Small intestine (tissue), 7 donors: Measurements from ENCODE around the gene CMTM3. TPM values are rescaled to one million over a fixed set of nuclear protein-coding genes. Genes with fewer than 3 reads are reported as not detected.
A peak's percentile ranks its signal among the peaks of the same experiment; 100 is the strongest.

ENCODE experiments used
- DNase-seq, 2 donors: peaks; one replicate each; pipeline versions ENCODE4 v3.0.0 to v3.0.0-alpha.2; 2013
- FAIRE-seq: peaks from 2 replicates; lab custom pipeline; 2012; peaks lifted over from hg19 to GRCh38; lab: Jason Lieb, UNC
- H3K27ac ChIP-seq, 3 donors: one replicate each; pipeline ENCODE4 v1.5.1; 2013; ENCODE audit warnings: low read length in 2 of 3, mild to moderate bottlenecking in 2 of 3, control low read depth in 1 of 3, inconsistent platforms in 1 of 3, low read depth in 1 of 3, moderate library complexity in 1 of 3
- H3K27me3 ChIP-seq, 3 donors: one replicate each; pipeline ENCODE4 v1.6.1; 2013; ENCODE audit warnings: low read length in 3 of 3, inconsistent platforms in 1 of 3; ENCODE audit not compliant: control insufficient read depth in 3 of 3, insufficient read depth in 3 of 3
- H3K36me3 ChIP-seq, 3 donors: one replicate each; pipeline ENCODE4 v1.6.1; 2013; ENCODE audit warnings: low read length in 3 of 3, inconsistent platforms in 1 of 3, low read depth in 1 of 3, mild to moderate bottlenecking in 1 of 3, moderate library complexity in 1 of 3; ENCODE audit not compliant: control insufficient read depth in 3 of 3, insufficient read depth in 2 of 3
- H3K4me1 ChIP-seq, 3 donors: one replicate each; pipeline ENCODE4 v1.6.1; 2013; ENCODE audit warnings: low read length in 2 of 3, inconsistent platforms in 1 of 3, low read depth in 1 of 3, mild to moderate bottlenecking in 1 of 3, moderate library complexity in 1 of 3; ENCODE audit not compliant: control insufficient read depth in 3 of 3, insufficient read depth in 2 of 3
- H3K4me3 ChIP-seq, 3 donors: one replicate each; pipeline ENCODE4 v1.5.1; 2013; ENCODE audit warnings: low read length in 3 of 3, control low read depth in 1 of 3, inconsistent platforms in 1 of 3, low read depth in 1 of 3, mild to moderate bottlenecking in 1 of 3, moderate library complexity in 1 of 3
- H3K9me3 ChIP-seq, 2 donors: one replicate each; pipeline ENCODE4 v1.6.1; 2013; ENCODE audit warnings: low read depth in 1 of 2, low read length in 1 of 2; ENCODE audit not compliant: control insufficient read depth in 2 of 2, insufficient read depth in 1 of 2
- WGBS, 3 donors: extraction: QIAGEN DNeasy Blood & Tissue Kit; methylation state at CpG; one replicate each; pipeline ENCODE4 v1.1.7; 2013; 5-methylcytosine and 5-hydroxymethylcytosine counted together
- polyA plus RNA-seq, 4 donors: library from polyadenylated mRNA; stranded (reverse) in 3 of 4; unstranded in 1 of 4; fragments of 200-250 nt in 3 of 4; fragments of 120-200 nt in 1 of 4; gene quantifications; one replicate each; pipeline versions ENCODE4 v1.2.1 to v1.2.3, GENCODE V29; 2013
- donor health status: healthy with polysubstance abuse.
- donor health status: control.
- donor health status: control.
- donor health status: Bipolar disorder and iron deficiency.
- donor health status: healthy.

Gene CMTM3
- polyA plus RNA-seq, 4 donors = 2.2 to 14.7 (median 11.0) TPM

GRCh38 chr16:66651965-66652364 is 47.5 kb downstream of the CMTM3 start:
- FAIRE-seq = no peak
- no peak overlapping the region for H3K4me3 ChIP-seq
- no peaks in the 10 kb centered on the region for H3K27me3 ChIP-seq
- H3K36me3 ChIP-seq = peaks cover 0 to 2% (median 0%) of the 10 kb centered on the region in 3 donors
- no peak for DNase-seq
- no peak overlapping the region for H3K27ac ChIP-seq
- peaks cover 0 to 10% (median 0%) of the 10 kb centered on the region in 3 donors for H3K4me1 ChIP-seq
- WGBS, 3 donors = 88 to 92% (median 89%) methylated on average over 6 of the region's 6 CpGs
- H3K9me3 ChIP-seq = no peaks in the 10 kb centered on the region

DNA sequence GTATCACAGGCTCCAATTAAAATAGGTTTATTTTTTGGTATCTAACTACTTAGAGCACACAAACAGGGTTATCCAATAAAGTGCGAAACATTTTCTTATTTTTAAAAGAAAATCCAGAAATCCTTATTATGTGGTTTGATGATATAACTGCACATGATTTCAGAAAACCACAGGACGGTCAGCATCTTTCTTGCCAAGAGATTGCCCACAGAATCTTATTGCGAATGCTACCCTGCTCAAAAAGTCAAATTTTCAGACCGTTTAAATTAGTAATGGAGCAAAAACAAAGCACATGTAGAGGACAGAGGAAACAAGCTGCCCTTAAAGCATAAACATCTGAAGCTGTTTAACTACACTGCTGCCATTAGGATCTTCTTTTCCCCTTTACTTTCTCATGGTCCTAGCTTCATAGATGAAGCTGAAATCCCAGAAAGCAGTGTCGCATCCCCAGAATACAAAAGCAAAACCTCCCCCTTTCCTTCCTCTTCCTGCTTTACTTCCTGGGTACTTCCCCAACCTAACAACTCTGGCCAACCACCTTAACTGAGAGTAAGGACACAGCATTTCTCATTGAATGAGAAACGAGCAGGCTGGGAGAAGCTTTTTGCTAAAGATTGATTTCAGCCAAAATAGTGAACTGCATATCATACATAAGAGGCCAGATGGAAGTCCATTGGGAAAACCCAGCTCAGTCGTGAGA is 48.3 kb downstream of the CMTM3 start:
- peaks cover 0 to 10% (median 0%) of the 10 kb centered on the region in 3 donors for H3K4me1 ChIP-seq
- DNase-seq (no peak), FAIRE-seq (no peak)
- peaks cover 0 to 2% (median 0%) of the 10 kb centered on the region in 3 donors for H3K36me3 ChIP-seq
- H3K9me3 ChIP-seq = no peaks in the 10 kb centered on the region
- WGBS, 3 donors = 73 to 80% (median 77%) methylated on average over 7 of the region's 7 CpGs
- H3K4me3 ChIP-seq = no peak overlapping the region
- H3K27me3 ChIP-seq = no peaks in the 10 kb centered on the region
- no peak overlapping the region for H3K27ac ChIP-seq

GRCh38 chr16:66653581-66654350 is 49.3 kb downstream of the CMTM3 start:
- no peak overlapping the region for H3K27ac ChIP-seq
- no peak for FAIRE-seq

DNA sequence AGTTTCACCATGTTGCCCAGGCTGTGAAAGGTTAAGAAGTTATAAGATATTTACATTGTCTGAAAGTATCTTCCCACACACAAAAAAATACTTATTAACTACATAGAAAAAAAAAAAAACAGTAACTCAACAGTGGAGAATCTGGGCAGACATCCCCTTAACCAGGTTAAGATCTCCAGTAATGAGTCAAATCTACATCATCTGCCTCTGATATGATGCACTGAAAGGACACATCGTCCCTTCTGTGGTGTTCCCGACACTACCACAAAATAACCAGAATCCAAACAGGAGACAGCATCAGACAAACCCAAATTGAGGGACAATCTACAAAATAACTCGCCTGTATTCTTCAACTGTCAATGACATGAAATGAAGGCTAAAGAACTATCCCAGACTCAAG is 52.0 kb downstream of the CMTM3 start:
- H3K27me3 ChIP-seq = no peaks in the 10 kb centered on the region
- WGBS, 3 donors = 90 to 92% (median 91%) methylated on average over 3 of the region's 3 CpGs
- H3K4me1 ChIP-seq = peaks cover 0 to 8% (median 0%) of the 10 kb centered on the region in 3 donors
- H3K36me3 ChIP-seq = no peaks in the 10 kb centered on the region
- no peak for FAIRE-seq
- H3K27ac ChIP-seq = no peak overlapping the region
- H3K9me3 ChIP-seq = no peaks in the 10 kb centered on the region
- no peak for DNase-seq
- H3K4me3 ChIP-seq = no peak overlapping the region

More at GRCh38 chr16:66653581-66654350, 49.3 kb downstream of the CMTM3 start:
- peaks cover 0 to 2% (median 0%) of the 10 kb centered on the region in 3 donors for H3K36me3 ChIP-seq
- H3K27me3 ChIP-seq = no peaks in the 10 kb centered on the region
- no peak overlapping the region for H3K4me3 ChIP-seq
- peaks cover 0 to 10% (median 0%) of the 10 kb centered on the region in 3 donors for H3K4me1 ChIP-seq
- no peak for DNase-seq
- H3K9me3 ChIP-seq = no peaks in the 10 kb centered on the region
- WGBS, 3 donors = 94 to 95% (median 95%) methylated on average over 6 of the region's 6 CpGs

DNA sequence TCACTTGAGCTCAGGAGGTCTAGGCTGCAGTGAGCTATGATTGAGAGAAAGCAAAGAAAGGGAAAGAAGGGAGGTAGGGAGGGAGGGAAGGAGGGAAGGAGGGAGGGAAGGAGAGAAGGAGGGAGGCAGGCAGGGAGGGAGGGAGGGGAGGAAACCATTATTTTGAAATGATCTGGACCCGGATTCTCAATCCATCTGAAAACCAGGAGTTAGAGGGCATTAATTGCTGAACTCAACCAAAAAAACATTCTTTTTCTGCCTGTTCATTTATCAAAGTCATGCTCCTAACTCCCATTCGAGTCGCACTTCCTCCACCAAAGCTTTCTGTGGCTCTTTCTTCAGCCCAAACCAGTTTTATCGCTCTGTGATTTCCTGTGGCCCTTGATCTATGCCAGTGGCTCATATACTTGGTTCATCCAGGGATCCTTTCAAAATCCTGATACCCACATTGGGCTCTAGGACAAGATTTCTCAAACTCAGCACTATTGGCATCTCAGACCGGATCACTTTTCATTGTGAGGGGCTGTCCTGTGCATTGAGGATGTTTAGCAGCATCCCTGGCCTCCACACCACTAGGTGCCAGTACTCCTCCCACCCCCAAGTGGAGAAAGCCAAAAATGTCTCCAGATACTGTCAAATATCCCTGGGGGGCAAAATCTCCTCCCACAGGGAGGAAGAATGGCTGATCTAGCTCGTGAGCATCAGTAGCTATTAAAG is 53.8 kb downstream of the CMTM3 start:
- WGBS, 3 donors = 70 to 81% (median 76%) methylated on average over 6 of the region's 6 CpGs
- H3K9me3 ChIP-seq = no peaks in the 10 kb centered on the region
- FAIRE-seq (no peak), DNase-seq (no peak)
- no peak overlapping the region for H3K27ac ChIP-seq
- no peak overlapping the region for H3K4me3 ChIP-seq
- peaks cover 0 to 8% (median 0%) of the 10 kb centered on the region in 3 donors for H3K4me1 ChIP-seq
- no peaks in the 10 kb centered on the region for H3K36me3 ChIP-seq
- no peaks in the 10 kb centered on the region for H3K27me3 ChIP-seq

DNA sequence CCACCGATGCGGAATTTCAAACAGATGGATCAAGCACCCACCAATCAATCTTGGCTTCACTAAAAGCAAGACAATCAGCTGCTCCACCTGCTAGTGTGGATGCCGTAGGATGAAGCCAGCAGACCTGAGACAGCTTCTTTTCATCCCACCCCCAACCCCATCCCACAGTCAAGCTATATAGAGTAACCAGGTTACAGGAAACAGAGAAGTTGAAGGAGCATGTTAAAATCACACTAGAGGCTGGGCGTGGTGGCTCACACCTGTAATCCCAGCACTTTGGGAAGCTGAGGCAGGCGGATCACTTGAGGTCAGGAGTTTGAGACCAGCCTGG is 54.3 kb downstream of the CMTM3 start:
- no peak for FAIRE-seq
- Histone ChIP-seq H3K36me3 (no peaks in the 10 kb centered on the region), H3K9me3 (no peaks in the 10 kb centered on the region), H3K27ac (no peak overlapping the region), H3K4me3 (no peak overlapping the region), H3K4me1 (peaks cover 0 to 8% (median 0%) of the 10 kb centered on the region in 3 donors), H3K27me3 (no peaks in the 10 kb centered on the region)
- 93 to 96% (median 94%) methylated on average over 5 of the region's 5 CpGs for WGBS, 3 donors
- DNase-seq = no peak

- DNase-seq = peak; percentile 13 to 56
- 29 to 48% (median 36%) methylated on average over 9 of the region's 9 CpGs for WGBS, 3 donors
- no peaks in the 10 kb centered on the region for H3K27me3 ChIP-seq
- no peak for FAIRE-seq
- H3K4me1 ChIP-seq = peaks cover 0 to 8% (median 0%) of the 10 kb centered on the region in 3 donors
- H3K27ac ChIP-seq = peak overlapping the region in 2 of 3 donors; percentile 8 to 54
- H3K9me3 ChIP-seq = no peaks in the 10 kb centered on the region
- H3K36me3 ChIP-seq = no peaks in the 10 kb centered on the region
- no peak overlapping the region for H3K4me3 ChIP-seq
These were observed 56.1 kb downstream of the CMTM3 start for GRCh38 chr16:66660422-66661209.

DNA sequence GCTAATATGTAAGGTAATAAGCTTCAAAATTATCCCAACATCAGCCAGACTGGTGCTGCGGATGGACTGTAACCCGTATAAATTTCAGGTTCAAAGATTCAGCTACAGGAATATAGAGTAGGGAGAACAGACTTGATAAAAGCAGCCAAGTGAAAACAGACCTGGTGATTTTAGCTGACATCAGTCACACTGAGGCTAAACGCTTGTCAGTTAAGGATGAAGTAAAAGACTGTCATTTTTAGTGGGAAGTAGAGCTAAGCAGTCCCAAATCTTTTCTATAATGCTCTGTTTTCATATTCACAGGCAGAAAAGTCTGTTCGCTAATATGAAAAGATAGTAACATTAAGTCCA is 56.7 kb downstream of the CMTM3 start:
- H3K9me3 ChIP-seq = no peaks in the 10 kb centered on the region
- FAIRE-seq = no peak

More for the DNA sequence above, 56.7 kb downstream of the CMTM3 start:
- H3K4me1 ChIP-seq = peaks cover 0 to 8% (median 0%) of the 10 kb centered on the region in 3 donors
- no peak overlapping the region for H3K4me3 ChIP-seq
- no peaks in the 10 kb centered on the region for H3K27me3 ChIP-seq
- DNase-seq = no peak
- peak overlapping the region in 2 of 3 donors; percentile 8 to 54 for H3K27ac ChIP-seq
- no peaks in the 10 kb centered on the region for H3K36me3 ChIP-seq
- WGBS, 3 donors = 65 to 78% (median 68%) methylated on average over 4 of the region's 4 CpGs
